MCF 10A (cell line): ENCODE results near the gene SLC38A5. TPM values are rescaled to one million over a fixed set of nuclear protein-coding genes. Genes with fewer than 3 reads are reported as not detected.

Experiments used
- BruUV-seq: library from RNA; stranded (reverse); fragments of 400-500 nt; replicated peaks from 2 replicates; lab custom pipeline; 2021; lab: Mats Ljungman, UMichigan
- CTCF ChIA-PET: fragments of 300-600 bp; sonication (Branson Sonifier 250); formaldehyde crosslinking; extraction: SDS; loops from one replicate; lab custom pipeline; 2021; ENCODE audit warnings: antibody characterized with exemption, inconsistent platforms; lab: Yijun Ruan, JAX
- POLR2A ChIA-PET: fragments of 300-600, 350-650 bp; sonication (Branson Sonifier 250); formaldehyde crosslinking; extraction: SDS; loops from one replicate; lab custom pipeline; 2020; ENCODE audit warnings: antibody characterized with exemption, inconsistent platforms; lab: Yijun Ruan, JAX
- DNase-seq: peaks from one replicate; pipeline ENCODE4 v3.0.0-alpha.2; 2018; ENCODE audit not compliant: unreplicated experiment
- H3K27ac Mint-ChIP-seq: one replicate; pipeline ENCODE4 v1.8.0; 2022; ENCODE audit warnings: mild to moderate bottlenecking, low read depth, mixed read lengths; ENCODE audit not compliant: unreplicated experiment
- H3K27me3 Mint-ChIP-seq: one replicate; pipeline ENCODE4 v1.8.0; 2022; ENCODE audit warnings: mixed read lengths; ENCODE audit not compliant: insufficient read depth, unreplicated experiment
- H3K36me3 Mint-ChIP-seq: one replicate; pipeline ENCODE4 v1.8.0; 2022; ENCODE audit warnings: mild to moderate bottlenecking, moderate library complexity, mixed read lengths; ENCODE audit not compliant: insufficient read depth, unreplicated experiment
- H3K4me1 Mint-ChIP-seq: one replicate; pipeline ENCODE4 v1.8.0; 2022; ENCODE audit warnings: mixed read lengths; ENCODE audit not compliant: insufficient read depth, unreplicated experiment
- H3K4me3 Mint-ChIP-seq: one replicate; pipeline ENCODE4 v1.8.0; 2022; ENCODE audit warnings: mild to moderate bottlenecking, moderate library complexity, mixed read lengths; ENCODE audit not compliant: unreplicated experiment
- H3K9me3 Mint-ChIP-seq: one replicate; pipeline ENCODE4 v1.8.0; 2022; ENCODE audit warnings: mixed read lengths; ENCODE audit not compliant: unreplicated experiment
- CTCF ChIP-seq: fragments of 200-600 bp; IDR thresholded peaks from one replicate; pipeline ENCODE4 v1.8.0; 2022; ENCODE audit warnings: antibody characterized with exemption, mild to moderate bottlenecking; ENCODE audit not compliant: unreplicated experiment
- intact Hi-C: fragments of 100-400 bp; cut with micrococcal nuclease; formaldehyde crosslinking; loops from 2 replicates; pipeline ENCODE4 v1.14.1; 2022
- total RNA-seq: library from RNA; stranded (reverse); gene quantifications from 2 replicates; pipeline ENCODE4 v1.2.3, GENCODE V29; 2022

The SLC38A5 gene
- total RNA-seq, 1 experiment from 2014 or later = 1.4 TPM

- CTCF ChIA-PET = interaction anchor here (0.9 to 1.6 kb wide), 3 partner anchors 38 to 431 kb away, joined by 3 to 5 read pairs (median 3); no protein-coding TSS in a partner anchor
- no TSS peak for BruUV-seq
These were observed 42.4 kb upstream of the SLC38A5 start for GRCh38 chrX:48512371-48512935.

GRCh38 chrX:48511560-48511959 lies 41.5 kb upstream of the SLC38A5 start:
- Mint-ChIP-seq H3K9me3 (peaks cover 3% of the 10 kb centered on the region), H3K4me1 (peaks cover 5% of the 10 kb centered on the region), H3K36me3 (peaks cover 7% of the 10 kb centered on the region), H3K4me3 (no peak overlapping the region), H3K27ac (no peak overlapping the region), H3K27me3 (no peaks in the 10 kb centered on the region)
- CTCF ChIA-PET = interaction anchor here (1.6 kb wide), 1 partner anchor 428 kb away, joined by 7 read pairs; no protein-coding TSS in a partner anchor
- intact Hi-C loops = loop anchor here (1.0 kb wide), 2 partner anchors 35 to 428 kb away; partner anchors contain the start of gene FTSJ1
- POLR2A ChIA-PET = no interaction called here
- no TSS peak for BruUV-seq
- no peak for DNase-seq
- TF ChIP-seq CTCF = no peak

More at GRCh38 chrX:48512371-48512935, 42.4 kb upstream of the SLC38A5 start:
- H3K36me3 Mint-ChIP-seq = peaks cover 7% of the 10 kb centered on the region
- POLR2A ChIA-PET = no interaction called here
- H3K27ac Mint-ChIP-seq = no peak overlapping the region
- intact Hi-C loops = no loop called here
- H3K4me3 Mint-ChIP-seq = no peak overlapping the region
- no peak for TF ChIP-seq CTCF
- no peaks in the 10 kb centered on the region for H3K27me3 Mint-ChIP-seq
- no peak for DNase-seq
- peaks cover 5% of the 10 kb centered on the region for H3K9me3 Mint-ChIP-seq
- peaks cover 5% of the 10 kb centered on the region for H3K4me1 Mint-ChIP-seq

GRCh38 chrX:48509619-48510018 lies 39.6 kb upstream of the SLC38A5 start:
- H3K27me3 Mint-ChIP-seq = no peaks in the 10 kb centered on the region
- TF ChIP-seq CTCF = no peak
- CTCF ChIA-PET = interaction anchor here (1.5 to 1.7 kb wide), 3 partner anchors 22 to 426 kb away, joined by 3 to 7 read pairs (median 5); no protein-coding TSS in a partner anchor
- peaks cover 5% of the 10 kb centered on the region for H3K4me1 Mint-ChIP-seq
- H3K36me3 Mint-ChIP-seq = peaks cover 2% of the 10 kb centered on the region
- no TSS peak for BruUV-seq
- no peaks in the 10 kb centered on the region for H3K9me3 Mint-ChIP-seq
- POLR2A ChIA-PET = no interaction called here
- intact Hi-C loops = no loop called here
- H3K27ac Mint-ChIP-seq = peak overlapping the region; percentile 85
- DNase-seq = no peak
- peak overlapping the region; percentile 86 for H3K4me3 Mint-ChIP-seq

GRCh38 chrX:48509245-48509590 lies 39.2 kb upstream of the SLC38A5 start:
- Mint-ChIP-seq H3K27me3 (no peaks in the 10 kb centered on the region), H3K36me3 (no peaks in the 10 kb centered on the region), H3K4me3 (peak overlapping the region; percentile 86), H3K9me3 (no peaks in the 10 kb centered on the region), H3K4me1 (peaks cover 5% of the 10 kb centered on the region), H3K27ac (peak overlapping the region; percentile 85)
- no peak for DNase-seq
- ChIA-PET POLR2A (interaction anchor here (1.2 to 1.6 kb wide), 2 partner anchors 13 to 33 kb away, joined by 3 to 5 read pairs; partner anchors contain the start of gene FTSJ1), CTCF (no interaction called here)
- no peak for TF ChIP-seq CTCF
- no TSS peak for BruUV-seq
- intact Hi-C loops = no loop called here
